Gastrocnemius medialis (tissue), 4 donors: Measurements from ENCODE around the gene RRAS2. TPM values are rescaled to one million over a fixed set of nuclear protein-coding genes. Genes with fewer than 3 reads are reported as not detected.
"Not testable (repeated sequence)": the region's sequence is repeated elsewhere in the genome, so short reads cannot be mapped to it uniquely, and the experiment has no call there.

Source experiments
- ATAC-seq, 2 donors: fragments of 150-250 bp; one replicate each; pipeline ENCODE4 v1.9.1; 2016
- DNase-seq, 2 donors: peaks; one replicate each; pipeline ENCODE4 v3.0.0-alpha.2; 2019
- H3K27ac ChIP-seq, 4 donors: fragments of 200-600 bp; sonication (generic); 1 replicate in 1 of 4; 2 replicates in 3 of 4; pipeline ENCODE4 v1.5.1; 2016 to 2018; ENCODE audit warnings: mild to moderate bottlenecking in 2 of 4, moderate library complexity in 1 of 4
- H3K27me3 ChIP-seq, 3 donors: fragments of 200-600 bp; sonication (generic) in 2 of 3; 1 replicate in 1 of 3; 2 replicates in 2 of 3; pipeline versions ENCODE4 v1.5.1 to v1.6.0; 2016 to 2019; ENCODE audit warnings: mild to moderate bottlenecking in 1 of 3, moderate library complexity in 1 of 3
- H3K36me3 ChIP-seq, 2 donors: fragments of 200-600 bp; sonication (generic) in 1 of 2; one replicate each; pipeline ENCODE4 v1.5.1; 2017 to 2018
- H3K4me1 ChIP-seq, 2 donors: fragments of 200-600 bp; sonication (generic) in 1 of 2; one replicate each; pipeline ENCODE4 v1.5.1; 2016 to 2017; ENCODE audit warnings: mild to moderate bottlenecking in 2 of 2
- H3K4me3 ChIP-seq, 4 donors: fragments of 200-600 bp; sonication (generic) in 3 of 4; 1 replicate in 1 of 4; 2 replicates in 3 of 4; pipeline ENCODE4 v1.5.1; 2016 to 2019; ENCODE audit warnings: mild to moderate bottlenecking in 2 of 4
- H3K9me3 ChIP-seq, 3 donors: fragments of 200-600 bp; sonication (generic) in 2 of 3; 1 replicate in 1 of 3; 2 replicates in 2 of 3; pipeline ENCODE4 v1.5.1; 2016 to 2019
- POLR2A ChIP-seq, 2 donors: fragments of 450-650 bp; IDR thresholded peaks; one replicate each; pipeline ENCODE4 v1.6.1; 2017; ENCODE audit warnings: antibody characterized with exemption in 2 of 2, mild to moderate bottlenecking in 2 of 2, moderate library complexity in 2 of 2
- in situ Hi-C, 4 donors: fragments of 200-750 bp; cut with MboI; loops; one replicate each; pipeline versions ENCODE4 v1.15.0 to v1.8.0; 2017; ENCODE audit warnings: low sequenced_read_pairs in 4 of 4
- intact Hi-C: fragments of 100-400 bp; cut with DNase I; formaldehyde crosslinking; loops from one replicate; pipeline ENCODE4 v1.15.1; 2023; ENCODE audit warnings: low total_unique reads
- total RNA-seq, 4 donors: library from RNA; depleted of rRNA; stranded (reverse); fragments of >200 nt; gene quantifications; one replicate each; pipeline versions ENCODE4 v1.1.0 to v1.2.3, GENCODE V29; 2016
- TF ChIP-seq, protein P1 (sequence below), 5 experiments: fragments of 450-650 bp in 3 of 5; fragments of 200-600 bp in 2 of 5; sonication (generic) in 2 of 5; IDR thresholded peaks in 4 of 5; conservative IDR thresholded peaks in 1 of 5; 1 replicate in 4 of 5; 2 replicates in 1 of 5; pipeline ENCODE4 v1.5.1; 2016 to 2019; ENCODE audit warnings: antibody characterized with exemption in 5 of 5, mild to moderate bottlenecking in 3 of 5, moderate library complexity in 3 of 5

RRAS2 gene
- total RNA-seq, 4 donors from 2014 or later: 52.8 to 81.9 (median 59.8) TPM

DNA sequence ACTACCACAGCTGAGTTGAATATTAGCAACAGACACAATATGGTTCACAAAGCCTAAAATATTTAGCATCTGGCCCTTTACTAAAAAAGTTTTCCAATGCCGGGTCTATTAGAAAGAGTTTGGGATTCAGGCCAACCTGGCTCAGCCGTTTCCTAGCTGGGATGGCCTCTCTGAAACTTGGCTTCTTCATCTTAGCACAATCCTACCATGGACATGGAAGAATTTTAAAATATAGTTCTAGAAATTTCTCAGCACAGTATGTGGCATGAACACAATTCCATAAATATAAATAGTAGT lies 103.8 kb downstream of the RRAS2 start:
- no peak overlapping the region for H3K27ac ChIP-seq
- no peaks in the 10 kb centered on the region for H3K36me3 ChIP-seq
- no peak for DNase-seq
- no peaks in the 10 kb centered on the region for H3K4me1 ChIP-seq
- H3K4me3 ChIP-seq: no peak overlapping the region
- H3K27me3 ChIP-seq: peaks cover 0 to 35% (median 10%) of the 10 kb centered on the region in 3 donors
- in situ Hi-C loops (no loop called here), intact Hi-C loops (no loop called here)
- ATAC-seq: no peak
- TF ChIP-seq, protein P1, sequence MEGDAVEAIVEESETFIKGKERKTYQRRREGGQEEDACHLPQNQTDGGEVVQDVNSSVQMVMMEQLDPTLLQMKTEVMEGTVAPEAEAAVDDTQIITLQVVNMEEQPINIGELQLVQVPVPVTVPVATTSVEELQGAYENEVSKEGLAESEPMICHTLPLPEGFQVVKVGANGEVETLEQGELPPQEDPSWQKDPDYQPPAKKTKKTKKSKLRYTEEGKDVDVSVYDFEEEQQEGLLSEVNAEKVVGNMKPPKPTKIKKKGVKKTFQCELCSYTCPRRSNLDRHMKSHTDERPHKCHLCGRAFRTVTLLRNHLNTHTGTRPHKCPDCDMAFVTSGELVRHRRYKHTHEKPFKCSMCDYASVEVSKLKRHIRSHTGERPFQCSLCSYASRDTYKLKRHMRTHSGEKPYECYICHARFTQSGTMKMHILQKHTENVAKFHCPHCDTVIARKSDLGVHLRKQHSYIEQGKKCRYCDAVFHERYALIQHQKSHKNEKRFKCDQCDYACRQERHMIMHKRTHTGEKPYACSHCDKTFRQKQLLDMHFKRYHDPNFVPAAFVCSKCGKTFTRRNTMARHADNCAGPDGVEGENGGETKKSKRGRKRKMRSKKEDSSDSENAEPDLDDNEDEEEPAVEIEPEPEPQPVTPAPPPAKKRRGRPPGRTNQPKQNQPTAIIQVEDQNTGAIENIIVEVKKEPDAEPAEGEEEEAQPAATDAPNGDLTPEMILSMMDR (IDR thresholded peaks at IDR 0.05 in 4 of 5, conservative IDR thresholded peaks at IDR 0.05 in 1 of 5): no peak
- H3K9me3 ChIP-seq: no peaks in the 10 kb centered on the region

DNA sequence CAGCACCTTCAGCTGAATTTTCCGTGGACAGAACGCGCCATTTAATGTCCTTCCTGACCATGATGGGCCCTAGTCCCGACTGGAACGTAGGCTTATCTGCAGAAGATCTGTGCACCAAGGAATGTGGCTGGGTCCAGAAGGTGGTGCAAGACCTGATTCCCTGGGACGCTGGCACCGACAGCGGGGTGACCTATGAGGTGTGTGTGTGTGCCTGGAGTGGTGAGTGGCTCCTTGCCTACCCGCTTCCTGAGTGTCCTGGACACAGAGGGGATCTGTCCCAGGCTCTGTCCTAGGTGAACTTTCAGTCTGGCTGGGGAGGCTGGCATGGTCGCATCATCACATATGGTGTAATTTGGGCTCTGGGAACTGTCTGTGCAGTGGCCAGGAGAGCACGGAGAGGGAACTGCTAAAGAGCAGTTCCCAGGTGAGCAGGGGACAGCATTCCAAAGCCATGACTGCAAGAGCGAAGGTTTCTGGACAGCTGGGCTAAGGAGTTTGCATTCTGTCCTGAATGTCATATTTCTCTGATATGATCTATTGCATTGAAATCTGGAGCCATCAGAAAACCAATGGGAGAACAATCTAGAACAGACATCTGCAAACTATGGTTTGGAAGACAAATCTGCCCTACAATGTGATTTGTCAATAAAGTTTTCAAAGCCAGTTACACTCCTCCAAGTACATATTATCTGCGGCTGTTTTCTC lies 104.3 kb downstream of the RRAS2 start:
- DNase-seq (no peak), ATAC-seq (peak in 1 of 2 donors; percentile 5)
- intact Hi-C loops: no loop called here
- TF ChIP-seq POLR2A (IDR thresholded peaks at IDR 0.05): no peak
- TF ChIP-seq, protein P1 (IDR thresholded peaks at IDR 0.05 in 4 of 5, conservative IDR thresholded peaks at IDR 0.05 in 1 of 5): no peak
- Histone ChIP-seq H3K27me3 (peaks cover 0 to 35% (median 10%) of the 10 kb centered on the region in 3 donors), H3K4me3 (no peak overlapping the region), H3K4me1 (no peaks in the 10 kb centered on the region), H3K36me3 (no peaks in the 10 kb centered on the region), H3K27ac (no peak overlapping the region), H3K9me3 (no peaks in the 10 kb centered on the region)
- in situ Hi-C loops: no loop called here

DNA sequence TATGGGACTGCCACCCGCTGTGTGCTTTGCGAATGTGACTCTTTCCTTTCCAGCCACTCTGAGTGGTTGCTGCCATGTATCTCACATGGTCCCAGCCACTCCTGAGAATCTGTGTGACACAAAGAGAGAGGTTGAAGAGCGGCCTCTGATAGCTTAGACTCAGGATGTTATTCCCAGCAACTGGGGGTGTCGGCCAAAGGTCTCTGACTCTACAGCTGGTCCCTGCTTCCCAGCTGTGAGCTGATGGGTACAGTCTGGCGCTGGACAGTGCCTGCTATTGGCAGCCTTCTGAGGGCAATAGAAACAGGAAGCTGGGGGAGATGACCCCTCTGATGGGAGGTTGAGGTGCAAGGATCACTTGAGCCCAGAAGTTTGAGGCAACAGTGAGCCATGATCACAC lies 105.1 kb downstream of the RRAS2 start:
- DNase-seq (no peak), ATAC-seq (no peak)
- TF ChIP-seq, protein P1 (IDR thresholded peaks at IDR 0.05 in 4 of 5, conservative IDR thresholded peaks at IDR 0.05 in 1 of 5): no peak
- no peak for TF ChIP-seq POLR2A (IDR thresholded peaks at IDR 0.05)
- intact Hi-C loops (no loop called here), in situ Hi-C loops (no loop called here)
- H3K36me3 ChIP-seq: no peaks in the 10 kb centered on the region
- H3K4me3 ChIP-seq: no peak overlapping the region
- H3K4me1 ChIP-seq: no peaks in the 10 kb centered on the region
- peaks cover 0 to 29% (median 6%) of the 10 kb centered on the region in 3 donors for H3K27me3 ChIP-seq
- H3K9me3 ChIP-seq: no peaks in the 10 kb centered on the region
- no peak overlapping the region for H3K27ac ChIP-seq

- ATAC-seq (no peak), DNase-seq (no peak)
- no peak overlapping the region for H3K4me3 ChIP-seq
- intact Hi-C loops (no loop called here), in situ Hi-C loops (no loop called here)
- TF ChIP-seq, protein P1 (IDR thresholded peaks at IDR 0.05 in 4 of 5, conservative IDR thresholded peaks at IDR 0.05 in 1 of 5): no peak
- TF ChIP-seq POLR2A (IDR thresholded peaks at IDR 0.05): no peak
- no peaks in the 10 kb centered on the region for H3K4me1 ChIP-seq
- H3K9me3 ChIP-seq: no peaks in the 10 kb centered on the region
- no peaks in the 10 kb centered on the region for H3K36me3 ChIP-seq
- H3K27ac ChIP-seq: no peak overlapping the region
- peaks cover 0 to 26% (median 2%) of the 10 kb centered on the region in 3 donors for H3K27me3 ChIP-seq
Measured at GRCh38 chr11:14253421-14253820, 105.6 kb downstream of the RRAS2 start.

- in situ Hi-C loops, DNase-seq, H3K9me3 ChIP-seq, intact Hi-C loops, ATAC-seq, H3K4me1 ChIP-seq, H3K36me3 ChIP-seq, H3K27ac ChIP-seq, H3K4me3 ChIP-seq: not testable (repeated sequence)
- H3K27me3 ChIP-seq: peaks cover 0 to 18% (median 0%) of the 10 kb centered on the region in 3 donors
Measured at GRCh38 chr11:14252501-14252900, 106.5 kb downstream of the RRAS2 start.
